GM23338 (cell line): ENCODE data around the gene HLA-F. TPM values are rescaled to one million over a fixed set of nuclear protein-coding genes. Genes with fewer than 3 reads are reported as not detected.

Experiments
- ATAC-seq: fragments of 200-7000 bp; cut with Tn5 transposase; 3 replicates; pipeline ENCODE4 v1.9.1; 2020
- DNase-seq: peaks from one replicate; pipeline ENCODE4 v3.0.0-alpha.2; 2015; ENCODE audit warnings: low spot score
- H2AFZ ChIP-seq: fragments of 200-600 bp; sonication (generic); 2 replicates; pipeline ENCODE4 v1.8.0; 2016; ENCODE audit warnings: antibody characterized with exemption, mild to moderate bottlenecking, moderate library complexity
- H3F3A ChIP-seq: fragments of 200-600 bp; sonication (generic); replicated peaks from 2 replicates; pipeline ENCODE4 v1.8.0; 2017; ENCODE audit warnings: antibody characterized with exemption, mixed run types, low read depth
- H3K27ac ChIP-seq: fragments of 200-600 bp; sonication (generic); 2 replicates; pipeline ENCODE4 v1.6.1; 2016; ENCODE audit warnings: low read depth
- H3K27me3 ChIP-seq: fragments of 200-600 bp; sonication (generic); 2 replicates; pipeline ENCODE4 v1.8.0; 2016; ENCODE audit warnings: mild to moderate bottlenecking, mixed run types, moderate library complexity; ENCODE audit not compliant: insufficient read depth
- H3K36me3 ChIP-seq: fragments of 200-600 bp; sonication (generic); 2 replicates; pipeline ENCODE4 v1.8.0; 2016; ENCODE audit warnings: mild to moderate bottlenecking; ENCODE audit not compliant: insufficient read depth
- H3K4me1 ChIP-seq: fragments of 200-600 bp; sonication (generic); 2 replicates; pipeline ENCODE4 v1.8.0; 2016; ENCODE audit warnings: mild to moderate bottlenecking, moderate library complexity; ENCODE audit not compliant: insufficient read depth
- H3K4me2 ChIP-seq: fragments of 200-600 bp; sonication (generic); 2 replicates; pipeline ENCODE4 v1.7.1; 2017; ENCODE audit warnings: mixed run types
- H3K4me3 ChIP-seq: fragments of 200-600 bp; sonication (generic); 2 replicates; pipeline ENCODE4 v1.6.1; 2016; ENCODE audit warnings: mixed run types
- H3K79me2 ChIP-seq: fragments of 200-600 bp; sonication (generic); replicated peaks from 2 replicates; pipeline ENCODE4 v1.8.0; 2017; ENCODE audit warnings: mild to moderate bottlenecking; ENCODE audit not compliant: insufficient read depth
- H3K9me2 ChIP-seq: fragments of 200-600 bp; sonication (generic); 2 replicates; pipeline ENCODE4 v1.8.0; 2017; ENCODE audit not compliant: insufficient read depth
- H4K20me1 ChIP-seq: fragments of 200-600 bp; sonication (generic); replicated peaks from 2 replicates; pipeline ENCODE4 v1.8.0; 2017; ENCODE audit warnings: mild to moderate bottlenecking; ENCODE audit not compliant: insufficient read depth
- H3K27ac Mint-ChIP-seq: 2 replicates; pipeline ENCODE4 v1.8.0; 2020; ENCODE audit warnings: inconsistent platforms, mild to moderate bottlenecking, moderate library complexity, mixed read lengths
- H3K27me3 Mint-ChIP-seq: 3 replicates; pipeline ENCODE4 v1.8.0; 2022; ENCODE audit warnings: low read depth, mild to moderate bottlenecking, moderate library complexity, mixed read lengths, inconsistent platforms; ENCODE audit not compliant: insufficient read depth, poor library complexity
- H3K36me3 Mint-ChIP-seq: 3 replicates; pipeline ENCODE4 v1.8.0; 2021; ENCODE audit warnings: low read depth, mild to moderate bottlenecking, inconsistent platforms, moderate library complexity, mixed read lengths
- H3K4me1 Mint-ChIP-seq: 3 replicates; pipeline ENCODE4 v1.8.0; 2020; ENCODE audit warnings: mild to moderate bottlenecking, inconsistent platforms, mixed read lengths
- H3K4me3 Mint-ChIP-seq: 3 replicates; pipeline ENCODE4 v1.8.0; 2021; ENCODE audit warnings: moderate library complexity, mild to moderate bottlenecking, inconsistent platforms, mixed read lengths
- H3K9me3 Mint-ChIP-seq: 3 replicates; pipeline ENCODE4 v1.8.0; 2020; ENCODE audit warnings: moderate library complexity, mild to moderate bottlenecking, inconsistent platforms, mixed read lengths
- CREB1 ChIP-seq: fragments of 250-450 bp; sonication (Bioruptor Pico); IDR thresholded peaks from 2 replicates; pipeline ENCODE4 v1.5.0; 2020; ENCODE audit warnings: low read depth, mild to moderate bottlenecking, moderate library complexity
- CTCF ChIP-seq, 2 experiments: fragments of 200-600 bp in 1 of 2; sonication (generic) in 1 of 2; conservative IDR thresholded peaks; 2 replicates each; pipeline versions ENCODE4 v1.5.1 to v1.6.1; 2016 to 2017; ENCODE audit warnings: antibody characterized with exemption in 2 of 2, low read depth in 2 of 2, mild to moderate bottlenecking in 2 of 2, moderate library complexity in 1 of 2
- ETS1 ChIP-seq: IDR thresholded peaks from 2 replicates; pipeline ENCODE4 v1.6.1; 2016; ENCODE audit warnings: antibody characterized with exemption
- EZH2 ChIP-seq: fragments of 200-600 bp; sonication (generic); IDR thresholded peaks from one replicate; pipeline ENCODE4 v1.8.0; 2017; ENCODE audit warnings: antibody characterized with exemption, mild to moderate bottlenecking, low read depth; ENCODE audit not compliant: unreplicated experiment
- EZH2phosphoT487 ChIP-seq: fragments of 200-600 bp; sonication (generic); IDR thresholded peaks from one replicate; pipeline ENCODE4 v1.8.1; 2018; ENCODE audit warnings: antibody characterized with exemption; ENCODE audit not compliant: unreplicated experiment
- POLR2AphosphoS5 ChIP-seq: IDR thresholded peaks from 2 replicates; pipeline ENCODE4 v1.6.1; 2016; ENCODE audit warnings: antibody characterized with exemption, low read depth
- STAT1 ChIP-seq: IDR thresholded peaks from one replicate; pipeline ENCODE4 v1.6.1; 2016; ENCODE audit warnings: antibody characterized with exemption; ENCODE audit not compliant: unreplicated experiment
- ZNF462 ChIP-seq: fragments of 250-450 bp; sonication (Bioruptor Pico); IDR thresholded peaks from 2 replicates; pipeline ENCODE4 v1.5.0; 2020; ENCODE audit warnings: mild to moderate bottlenecking, moderate library complexity
- polyA plus RNA-seq: library from polyadenylated mRNA; unstranded; fragments of >200 nt; fragmentation: Nextera tagmentation; extraction: Ambion mirVana; gene quantifications from 2 replicates; pipeline ENCODE4 v1.2.1, GENCODE V29; 2016
- total RNA-seq: library from RNA; depleted of rRNA; stranded (reverse); fragments of >200 nt; shearing (Covaris generic); gene quantifications from 2 replicates; pipeline ENCODE4 v1.2.3, GENCODE V29; 2014

HLA-F gene
- total and polyA plus RNA-seq, 2 experiments from 2014 or later = 4.4 to 10.4 TPM

- TF ChIP-seq ZNF462 (CRISPR knock-in tag) = no peak
Measured at GRCh38 chr6:29675561-29675960, 47.7 kb upstream of the HLA-F start (continued).

- Histone ChIP-seq H3K27ac (peak overlapping the region; percentile 20; the same call in 1 of the 2 replicates), H3K79me2 (no peaks in the 10 kb centered on the region), H2AFZ (no peak overlapping the region), H3F3A (0 out of 2 replicates have a peak, but pooled peaks cover 5% of the 10 kb centered on the region), H3K4me2 (no peak overlapping the region), H3K27me3 (no peaks in the 10 kb centered on the region), H3K4me1 (peaks cover 8% of the 10 kb centered on the region; the same call in 1 of the 2 replicates), H3K36me3 (no peaks in the 10 kb centered on the region; the same call in 1 of the 2 replicates), H4K20me1 (no peaks in the 10 kb centered on the region), H3K9me2 (peaks cover 13% of the 10 kb centered on the region), H3K4me3 (no peak overlapping the region)
- ATAC-seq = peak; percentile 86
- Mint-ChIP-seq H3K27ac (peak overlapping the region; percentile 88; the same call in 1 of the 2 replicates), H3K9me3 (peaks cover 6% of the 10 kb centered on the region; the same call in 1 of the 3 replicates), H3K27me3 (peaks cover 7% of the 10 kb centered on the region), H3K4me1 (peaks cover 28% of the 10 kb centered on the region), H3K4me3 (no peak overlapping the region), H3K36me3 (no peaks in the 10 kb centered on the region; the same call in 2 of the 3 replicates)
- no peak for TF ChIP-seq CTCF (conservative IDR thresholded peaks at IDR 0.05; ENCODE audit: low read depth in 2 of 2)
- TF ChIP-seq EZH2 = no peak
- TF ChIP-seq ETS1 = no peak
- TF ChIP-seq CREB1 = no peak
- no peak for TF ChIP-seq POLR2AphosphoS5
- TF ChIP-seq STAT1 = no peak
- no peak for TF ChIP-seq EZH2phosphoT487
- no peak for DNase-seq
Measured at GRCh38 chr6:29676981-29677601, 46.1 kb upstream of the HLA-F start.
